Stimulated activated CD4-positive, alpha-beta T cell treated with anti-CD3 and anti-CD28 coated beads, Interleukin-2, amount 100 ng/mL, for 24 hours (primary cell): Measurements from ENCODE around the gene KCNIP3.
"Not testable (repeated sequence)": the region's sequence is repeated elsewhere in the genome, so short reads cannot be mapped to it uniquely, and the experiment has no call there.

Experiments used
- DNase-seq, 2 donors: peaks; one replicate each; pipeline ENCODE4 v3.0.0-alpha.2; 2020

The KCNIP3 gene

GRCh38 chr2:95374451-95374920 is 77.3 kb downstream of the KCNIP3 start:
- no peak for DNase-seq

GRCh38 chr2:95374921-95375471 is 77.8 kb downstream of the KCNIP3 start:
- no peak for DNase-seq

- no peak for DNase-seq
Measured at GRCh38 chr2:95375532-95376150, 78.5 kb downstream of the KCNIP3 start.

GRCh38 chr2:95376311-95377215 is 79.4 kb downstream of the KCNIP3 start:
- DNase-seq: no peak

GRCh38 chr2:95377216-95378123 is 80.3 kb downstream of the KCNIP3 start:
- DNase-seq: no peak

DNA sequence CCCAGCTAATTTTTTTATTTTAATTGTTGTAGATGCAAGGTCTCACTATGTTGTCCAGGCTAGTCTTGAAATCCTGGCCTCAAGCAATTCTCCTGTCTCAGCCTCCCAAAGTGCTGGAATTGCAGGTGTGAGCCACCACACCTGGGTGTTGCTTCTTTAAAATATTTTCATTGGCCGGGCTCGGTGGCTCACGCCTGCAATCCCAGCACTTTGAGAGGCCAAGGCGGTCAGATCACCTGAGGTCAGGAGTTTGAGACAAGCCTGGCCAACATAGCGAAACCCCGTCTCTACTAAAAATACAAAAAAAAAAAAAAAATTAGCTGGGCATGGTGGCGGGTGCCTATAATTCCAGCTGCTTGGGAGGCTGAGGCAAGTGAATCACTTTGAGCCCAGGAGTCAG is 81.1 kb downstream of the KCNIP3 start:
- not testable (repeated sequence) for DNase-seq

- DNase-seq: no peak
Measured at GRCh38 chr2:95379371-95379831, 82.3 kb downstream of the KCNIP3 start.

DNA sequence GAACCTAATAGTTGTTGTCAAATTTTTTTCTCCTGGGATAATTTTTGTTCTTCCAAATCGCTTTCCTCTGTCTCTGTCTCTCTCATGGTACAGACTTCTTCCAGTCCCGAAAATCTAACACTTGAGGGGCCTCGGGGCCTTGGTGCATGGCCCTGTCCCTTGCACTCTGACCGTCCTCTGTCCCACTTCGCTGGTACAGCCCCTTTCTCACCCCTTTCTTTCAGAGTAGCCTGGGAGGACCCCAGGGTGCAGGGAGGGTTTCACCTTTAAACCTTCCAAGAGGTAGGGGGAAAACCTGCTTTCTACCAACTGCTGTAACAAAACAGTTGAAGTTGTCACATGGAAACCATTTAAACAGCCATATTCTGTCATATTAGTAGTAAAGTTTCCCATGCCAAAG is 83.1 kb downstream of the KCNIP3 start:
- no peak for DNase-seq

DNA sequence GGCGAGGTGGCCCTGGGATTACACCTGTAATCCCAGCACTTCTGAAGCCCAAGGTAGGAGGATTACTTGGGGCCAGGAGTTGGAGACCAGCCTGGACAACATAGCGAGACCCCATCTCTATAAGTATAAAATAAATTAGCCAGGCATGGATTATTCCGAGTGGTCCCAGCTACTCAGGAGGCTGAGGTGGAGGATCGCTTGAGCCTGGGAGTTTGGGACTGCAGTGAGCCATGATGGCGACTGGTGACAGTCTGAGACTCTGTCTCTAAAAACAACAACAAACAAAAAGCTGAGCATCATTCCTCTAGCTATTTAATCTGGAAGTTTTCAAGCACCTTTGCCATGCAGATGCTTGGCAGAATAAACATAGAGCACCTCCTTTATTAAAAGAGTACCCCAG is 83.6 kb downstream of the KCNIP3 start:
- DNase-seq: no peak

DNA sequence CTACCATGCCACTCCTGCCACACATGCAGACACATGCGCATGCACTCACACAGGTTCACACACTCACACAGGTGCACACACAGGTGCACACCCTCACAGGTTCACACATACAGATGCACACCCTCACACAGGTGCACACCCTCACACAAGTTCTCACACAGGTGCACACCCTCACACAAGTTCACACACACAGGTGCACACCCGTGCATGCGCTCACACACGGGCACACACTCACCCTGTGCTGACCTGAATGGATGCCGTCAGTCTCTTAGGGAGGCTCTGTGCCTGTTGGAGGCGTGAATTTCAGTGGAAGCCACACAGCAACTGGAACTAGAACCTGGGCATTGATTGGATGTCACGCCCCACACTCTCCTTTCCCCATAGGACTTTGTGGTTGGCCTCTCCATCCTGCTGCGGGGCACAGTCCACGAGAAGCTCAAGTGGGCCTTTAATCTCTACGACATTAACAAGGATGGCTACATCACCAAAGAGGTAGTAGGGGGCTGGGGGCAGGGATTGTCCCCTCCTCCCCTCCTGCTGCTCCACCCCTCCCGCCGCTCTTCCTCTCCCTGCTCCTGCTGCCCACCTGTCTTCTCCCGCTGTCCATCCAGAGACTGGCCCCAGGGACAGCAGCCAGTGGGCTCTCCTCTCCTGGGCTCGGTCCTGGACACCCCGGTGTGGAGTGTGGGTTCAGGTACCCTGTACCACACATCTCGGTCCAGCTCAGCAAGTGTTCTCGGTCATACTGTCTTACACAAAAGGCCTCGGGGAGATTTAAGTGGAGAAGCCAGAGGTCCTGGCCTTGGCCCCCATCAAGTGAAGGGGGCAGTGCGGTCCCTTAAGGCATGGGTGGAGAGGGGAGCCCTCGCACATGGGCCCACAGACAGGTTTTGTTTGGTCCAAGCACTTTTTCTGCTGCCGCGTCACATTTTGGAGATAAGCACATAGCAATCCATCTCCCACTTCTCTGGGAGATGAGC is 84.4 kb downstream of the KCNIP3 start:
- no peak for DNase-seq

DNA sequence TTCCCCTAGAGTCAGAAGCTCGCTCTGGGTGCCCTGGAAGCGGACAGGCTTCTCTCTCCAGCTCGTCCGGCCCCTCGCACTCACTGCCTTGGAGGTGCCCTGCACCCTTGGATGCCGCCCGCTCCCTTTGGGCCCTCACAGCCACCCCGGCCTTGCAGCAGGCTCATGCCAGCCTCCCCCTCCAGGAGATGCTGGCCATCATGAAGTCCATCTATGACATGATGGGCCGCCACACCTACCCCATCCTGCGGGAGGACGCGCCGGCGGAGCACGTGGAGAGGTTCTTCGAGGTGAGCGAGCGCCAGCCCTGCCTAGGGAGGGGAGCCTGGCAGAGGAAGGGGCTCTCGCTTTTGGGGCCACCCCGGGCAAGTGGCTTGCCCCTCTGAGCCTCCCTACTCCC is 85.0 kb downstream of the KCNIP3 start:
- no peak for DNase-seq

DNA sequence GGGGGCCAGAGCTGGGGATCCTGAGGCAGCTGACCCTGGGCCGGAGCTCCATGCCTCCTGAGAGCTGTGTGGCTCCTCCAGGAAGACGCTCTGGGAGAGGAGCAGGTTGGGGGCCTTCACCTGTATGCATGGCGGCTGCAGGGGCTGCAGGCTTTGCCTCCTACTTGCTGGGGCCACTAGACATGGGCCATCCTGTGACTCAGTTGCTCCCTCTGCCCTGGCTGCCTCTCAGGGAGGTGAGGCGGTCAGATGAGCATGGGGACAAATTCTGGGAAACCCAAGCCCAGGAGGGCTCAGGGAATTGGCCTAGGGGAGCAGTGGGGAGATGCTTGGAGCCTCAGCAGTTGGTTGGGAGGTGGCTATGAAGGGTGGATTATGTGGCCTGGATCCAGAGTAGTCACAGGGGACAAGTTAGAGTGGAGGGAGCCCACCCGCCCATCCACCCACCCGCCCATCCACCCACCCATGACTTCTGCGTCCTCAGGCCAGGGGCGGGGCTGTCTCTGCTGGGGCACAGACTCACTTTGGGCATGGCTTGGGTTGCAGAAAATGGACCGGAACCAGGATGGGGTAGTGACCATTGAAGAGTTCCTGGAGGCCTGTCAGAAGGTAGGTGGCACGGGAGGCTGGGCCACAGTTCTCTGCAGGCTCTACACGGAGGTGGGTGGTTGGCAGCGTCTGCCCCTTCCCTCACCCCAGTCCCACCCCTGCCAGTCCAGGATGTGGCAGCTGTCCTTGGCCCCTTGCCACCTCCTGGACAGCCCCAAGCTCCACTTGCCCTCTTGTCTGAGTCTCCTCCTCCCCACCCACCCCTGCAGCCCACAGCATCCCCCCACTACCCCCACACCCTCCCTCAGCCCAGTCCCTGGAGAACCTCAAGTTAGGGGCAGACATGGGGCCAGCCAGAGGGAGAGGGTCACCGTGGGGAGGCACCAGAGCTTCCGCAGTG is 85.8 kb downstream of the KCNIP3 start:
- DNase-seq: no peak

DNA sequence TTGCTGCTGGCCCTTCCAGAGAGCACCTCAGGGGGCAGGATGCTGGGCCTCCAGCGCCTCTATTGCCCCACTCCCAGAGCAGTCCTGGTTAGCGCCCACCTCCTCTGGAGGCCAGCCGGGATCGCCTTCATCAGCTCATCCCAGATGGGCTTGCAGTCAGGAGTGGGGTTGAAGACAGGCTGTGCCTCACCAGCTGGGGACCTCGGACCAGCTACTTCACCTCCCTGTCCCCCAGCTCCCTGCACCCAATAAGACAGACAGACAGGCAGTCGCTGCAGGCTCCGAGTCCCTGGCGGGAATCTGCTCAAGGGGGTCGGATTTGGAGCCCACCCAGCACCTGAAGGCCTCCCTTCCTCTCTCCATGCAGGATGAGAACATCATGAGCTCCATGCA is 86.5 kb downstream of the KCNIP3 start:
- DNase-seq: no peak

DNA sequence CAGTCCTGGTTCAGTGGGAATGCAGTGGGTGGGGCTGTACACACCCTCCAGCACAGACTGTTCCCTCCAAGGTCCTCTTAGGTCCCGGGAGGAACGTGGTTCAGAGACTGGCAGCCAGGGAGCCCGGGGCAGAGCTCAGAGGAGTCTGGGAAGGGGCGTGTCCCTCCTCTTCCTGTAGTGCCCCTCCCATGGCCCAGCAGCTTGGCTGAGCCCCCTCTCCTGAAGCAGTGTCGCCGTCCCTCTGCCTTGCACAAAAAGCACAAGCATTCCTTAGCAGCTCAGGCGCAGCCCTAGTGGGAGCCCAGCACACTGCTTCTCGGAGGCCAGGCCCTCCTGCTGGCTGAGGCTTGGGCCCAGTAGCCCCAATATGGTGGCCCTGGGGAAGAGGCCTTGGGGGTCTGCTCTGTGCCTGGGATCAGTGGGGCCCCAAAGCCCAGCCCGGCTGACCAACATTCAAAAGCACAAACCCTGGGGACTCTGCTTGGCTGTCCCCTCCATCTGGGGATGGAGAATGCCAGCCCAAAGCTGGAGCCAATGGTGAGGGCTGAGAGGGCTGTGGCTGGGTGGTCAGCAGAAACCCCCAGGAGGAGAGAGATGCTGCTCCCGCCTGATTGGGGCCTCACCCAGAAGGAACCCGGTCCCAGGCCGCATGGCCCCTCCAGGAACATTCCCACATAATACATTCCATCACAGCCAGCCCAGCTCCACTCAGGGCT is 87.9 kb downstream of the KCNIP3 start:
- no peak for DNase-seq

GRCh38 chr2:95385570-95385984 is 88.4 kb downstream of the KCNIP3 start:
- no peak for DNase-seq

DNA sequence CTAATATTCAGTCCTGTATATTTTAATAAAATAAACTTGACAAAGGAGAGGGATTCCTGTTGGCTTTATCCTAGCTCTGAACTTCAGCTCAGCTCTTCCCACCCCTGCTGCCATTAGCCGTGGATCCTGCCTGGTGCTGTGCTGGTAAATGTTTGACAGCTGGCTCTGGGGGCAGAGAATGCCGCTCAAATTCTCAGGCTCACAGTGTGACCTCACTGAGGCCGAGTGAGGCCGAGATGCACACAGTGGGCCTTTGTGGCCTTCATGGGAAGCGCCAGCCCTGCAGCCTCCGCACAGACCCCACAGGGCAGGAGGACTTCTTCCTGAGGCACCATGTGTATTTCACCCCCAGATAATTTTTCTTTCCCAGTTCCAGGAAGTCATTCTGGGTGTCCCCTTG is 88.9 kb downstream of the KCNIP3 start:
- DNase-seq: no peak

GRCh38 chr2:95387358-95387757 is 90.2 kb downstream of the KCNIP3 start:
- no peak for DNase-seq

DNA sequence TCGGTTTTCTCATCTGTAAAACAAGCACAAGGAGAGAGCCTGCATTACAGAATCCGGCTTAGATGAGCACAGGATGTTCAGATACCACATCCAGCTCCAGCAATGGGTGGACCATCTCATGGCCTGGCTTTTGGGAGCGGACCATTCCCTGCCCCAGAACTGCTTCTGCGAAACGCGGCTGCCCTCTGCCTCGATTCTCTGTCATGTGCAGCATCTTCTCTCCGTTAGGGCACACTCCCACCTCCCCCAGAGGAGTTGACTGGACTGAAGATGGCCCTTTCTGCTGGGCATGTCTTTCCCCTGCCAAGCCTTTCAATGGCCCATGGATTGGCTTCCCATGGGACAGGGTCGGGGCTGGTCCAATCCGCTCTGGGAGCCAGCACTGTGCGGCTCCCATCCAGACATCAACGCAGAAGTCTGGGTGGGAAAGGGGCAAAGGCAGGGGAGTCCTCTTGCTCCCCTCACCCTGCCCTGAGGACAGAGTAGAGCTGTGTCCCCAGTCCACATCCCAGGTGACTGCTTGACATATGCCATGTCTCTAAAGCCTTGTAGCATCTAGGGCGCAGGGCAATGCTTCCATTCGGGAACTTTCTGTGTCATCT is 91.0 kb downstream of the KCNIP3 start:
- no peak for DNase-seq

DNA sequence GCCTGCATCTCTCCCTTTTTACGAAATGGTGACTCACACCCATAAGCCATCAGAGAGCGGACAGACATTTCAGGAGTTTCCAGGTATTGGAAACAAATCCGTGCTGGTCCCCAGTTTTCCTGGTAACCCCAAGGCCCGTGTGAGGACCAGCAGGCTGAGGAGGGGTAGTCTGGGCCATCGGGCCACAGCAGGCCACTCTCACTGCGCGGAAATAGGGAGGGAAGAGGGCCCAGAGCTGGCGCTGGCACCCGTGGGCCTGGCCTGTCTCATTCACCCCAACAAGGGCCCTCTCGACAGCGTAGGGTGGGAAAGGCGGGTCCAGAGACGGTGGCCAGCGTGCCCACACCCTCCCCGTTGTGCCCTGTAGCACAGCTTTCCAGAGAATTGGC is 91.7 kb downstream of the KCNIP3 start:
- DNase-seq: no peak
